Caco-2 (cell line): ENCODE measurements around the gene HDGFL1. TPM values are rescaled to one million over a fixed set of nuclear protein-coding genes. Genes with fewer than 3 reads are reported as not detected.

Experiments
- BruUV-seq: library from RNA; stranded (reverse); fragments of 400-500 nt; replicated peaks from 2 replicates; lab custom pipeline; 2021; lab: Mats Ljungman, UMichigan
- CTCF ChIA-PET: fragments of 300-600 bp; sonication (Branson Sonifier 250); formaldehyde crosslinking; loops from one replicate; lab custom pipeline; 2022; ENCODE audit warnings: antibody characterized with exemption; lab: Charles Lee
- POLR2A ChIA-PET: fragments of 300-600 bp; sonication (Branson Sonifier 250); formaldehyde crosslinking; loops from one replicate; lab custom pipeline; 2022; ENCODE audit warnings: antibody characterized with exemption; lab: Charles Lee
- DNase-seq, 2 experiments: peaks; one replicate each; pipeline versions ENCODE4 v3.0.0 to v3.0.0-alpha.2; 2020 to 2022
- H3K27me3 ChIP-seq: replicated peaks from 2 replicates; pipeline ENCODE4 v1.6.0; 2011; ENCODE audit warnings: low read length; ENCODE audit not compliant: control insufficient read depth, insufficient read depth
- H3K36me3 ChIP-seq: 2 replicates; pipeline ENCODE4 v1.5.1; 2011; ENCODE audit warnings: low read length; ENCODE audit not compliant: control insufficient read depth, insufficient read depth
- H3K4me1 ChIP-seq: fragments of 250-450 bp; sonication (Bioruptor Pico); 2 replicates; pipeline ENCODE4 v1.5.1; 2020; ENCODE audit warnings: mild to moderate bottlenecking
- H3K4me3 ChIP-seq: 2 replicates; pipeline ENCODE4 v1.5.1; 2011; ENCODE audit warnings: low read depth, mild to moderate bottlenecking, control low read depth, low read length
- H3K9me3 ChIP-seq: fragments of 250-450 bp; sonication (Bioruptor Pico); 2 replicates; pipeline ENCODE4 v1.5.1; 2020; ENCODE audit warnings: mild to moderate bottlenecking, moderate library complexity
- H3K27ac Mint-ChIP-seq: one replicate; pipeline ENCODE4 v1.8.0; 2022; ENCODE audit warnings: mixed read lengths; ENCODE audit not compliant: unreplicated experiment
- H3K27me3 Mint-ChIP-seq: one replicate; pipeline ENCODE4 v1.8.0; 2022; ENCODE audit warnings: mixed read lengths; ENCODE audit not compliant: insufficient read depth, unreplicated experiment
- H3K36me3 Mint-ChIP-seq: one replicate; pipeline ENCODE4 v1.8.0; 2022; ENCODE audit warnings: mild to moderate bottlenecking, mixed read lengths; ENCODE audit not compliant: insufficient read depth, unreplicated experiment
- H3K4me1 Mint-ChIP-seq: one replicate; pipeline ENCODE4 v1.8.0; 2022; ENCODE audit warnings: low read depth, mixed read lengths; ENCODE audit not compliant: unreplicated experiment
- H3K4me3 Mint-ChIP-seq: one replicate; pipeline ENCODE4 v1.8.0; 2022; ENCODE audit warnings: mild to moderate bottlenecking, moderate library complexity, mixed read lengths; ENCODE audit not compliant: unreplicated experiment
- H3K9me3 Mint-ChIP-seq: one replicate; pipeline ENCODE4 v1.8.0; 2022; ENCODE audit warnings: mixed read lengths; ENCODE audit not compliant: unreplicated experiment
- intact Hi-C: fragments of 100-400 bp; cut with micrococcal nuclease; formaldehyde crosslinking; loops from one replicate; pipeline ENCODE4 v1.10.0; 2022; ENCODE audit not compliant: unreplicated experiment
- total RNA-seq: library from RNA; stranded (reverse); gene quantifications from 2 replicates; pipeline ENCODE4 v1.2.3, GENCODE V29; 2022
- TF ChIP-seq, protein P1 (sequence below), 2 experiments: fragments of 200-600 bp in 1 of 2; IDR thresholded peaks; 1 replicate in 1 of 2; 2 replicates in 1 of 2; pipeline versions ENCODE4 v1.5.1 to v1.8.0; 2011 to 2022; ENCODE audit warnings: antibody characterized with exemption in 1 of 2, control low read depth in 1 of 2, inconsistent platforms in 1 of 2, low read depth in 1 of 2, low read length in 1 of 2, mild to moderate bottlenecking in 1 of 2, moderate library complexity in 1 of 2; ENCODE audit not compliant: insufficient read depth in 1 of 2, severe bottlenecking in 1 of 2, unreplicated experiment in 1 of 2

The HDGFL1 gene
- total RNA-seq, 1 experiment from 2014 or later: not detected

DNA sequence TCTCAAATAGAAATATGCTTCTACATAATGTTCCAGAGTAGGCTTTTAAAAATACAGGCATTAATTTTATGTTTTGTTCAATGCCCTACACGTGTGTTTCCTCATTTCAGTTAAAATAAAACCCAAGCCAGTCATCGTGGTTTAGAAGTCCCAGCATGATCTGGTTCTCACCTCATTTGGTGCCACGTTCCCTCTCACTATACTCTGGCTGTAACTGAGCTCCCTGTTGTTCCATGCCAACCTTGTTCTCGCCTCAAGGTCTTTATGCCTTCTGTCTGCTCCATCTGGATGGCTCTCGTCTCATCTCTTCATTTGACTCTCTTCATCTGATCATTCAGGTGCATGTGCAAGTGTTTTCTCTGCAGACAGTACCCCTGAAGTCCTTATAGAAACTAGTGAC lies 32.6 kb downstream of the HDGFL1 start:
- peaks cover 5% of the 10 kb centered on the region; the same call in 1 of the 2 replicates for H3K9me3 ChIP-seq
- DNase-seq: no peak
- POLR2A ChIA-PET: no interaction called here
- H3K4me1 ChIP-seq: peaks cover 7% of the 10 kb centered on the region
- intact Hi-C loops: no loop called here
- no peaks in the 10 kb centered on the region for H3K36me3 Mint-ChIP-seq
- no peak overlapping the region for H3K4me3 Mint-ChIP-seq
- H3K4me3 ChIP-seq: no peak overlapping the region
- no peaks in the 10 kb centered on the region for H3K36me3 ChIP-seq
- CTCF ChIA-PET: no interaction called here
- BruUV-seq: no TSS peak
- peaks cover 12% of the 10 kb centered on the region for H3K9me3 Mint-ChIP-seq
- TF ChIP-seq, protein P1, sequence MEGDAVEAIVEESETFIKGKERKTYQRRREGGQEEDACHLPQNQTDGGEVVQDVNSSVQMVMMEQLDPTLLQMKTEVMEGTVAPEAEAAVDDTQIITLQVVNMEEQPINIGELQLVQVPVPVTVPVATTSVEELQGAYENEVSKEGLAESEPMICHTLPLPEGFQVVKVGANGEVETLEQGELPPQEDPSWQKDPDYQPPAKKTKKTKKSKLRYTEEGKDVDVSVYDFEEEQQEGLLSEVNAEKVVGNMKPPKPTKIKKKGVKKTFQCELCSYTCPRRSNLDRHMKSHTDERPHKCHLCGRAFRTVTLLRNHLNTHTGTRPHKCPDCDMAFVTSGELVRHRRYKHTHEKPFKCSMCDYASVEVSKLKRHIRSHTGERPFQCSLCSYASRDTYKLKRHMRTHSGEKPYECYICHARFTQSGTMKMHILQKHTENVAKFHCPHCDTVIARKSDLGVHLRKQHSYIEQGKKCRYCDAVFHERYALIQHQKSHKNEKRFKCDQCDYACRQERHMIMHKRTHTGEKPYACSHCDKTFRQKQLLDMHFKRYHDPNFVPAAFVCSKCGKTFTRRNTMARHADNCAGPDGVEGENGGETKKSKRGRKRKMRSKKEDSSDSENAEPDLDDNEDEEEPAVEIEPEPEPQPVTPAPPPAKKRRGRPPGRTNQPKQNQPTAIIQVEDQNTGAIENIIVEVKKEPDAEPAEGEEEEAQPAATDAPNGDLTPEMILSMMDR (IDR thresholded peaks at IDR 0.05; ENCODE audit: insufficient read depth in 1 of 2, low read depth in 1 of 2, low read length in 1 of 2, severe bottlenecking in 1 of 2, unreplicated experiment in 1 of 2): no peak
- H3K4me1 Mint-ChIP-seq: peaks cover 5% of the 10 kb centered on the region
- no peaks in the 10 kb centered on the region for H3K27me3 Mint-ChIP-seq
- no peak overlapping the region for H3K27ac Mint-ChIP-seq
- H3K27me3 ChIP-seq: no peaks in the 10 kb centered on the region

DNA sequence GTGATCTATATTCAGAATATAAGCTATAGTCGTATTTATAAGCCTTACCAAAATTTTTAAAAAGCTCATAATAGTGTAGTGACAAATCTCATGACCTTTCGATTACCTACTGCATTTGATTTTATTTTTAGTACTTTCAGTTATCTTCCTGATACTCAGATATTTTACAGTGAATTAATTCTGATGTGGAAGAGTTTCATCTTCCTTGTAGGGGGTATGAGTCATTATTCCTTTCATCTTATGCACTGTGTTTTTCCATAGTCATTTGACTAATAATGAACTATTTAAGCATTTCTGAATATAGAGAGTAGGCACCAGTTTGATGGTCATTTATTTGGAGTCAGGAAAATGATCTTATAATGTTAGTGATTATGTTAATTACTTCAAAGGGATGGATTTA lies 36.4 kb downstream of the HDGFL1 start:
- Mint-ChIP-seq H3K27me3 (no peaks in the 10 kb centered on the region), H3K9me3 (peaks cover 12% of the 10 kb centered on the region), H3K27ac (no peak overlapping the region), H3K36me3 (no peaks in the 10 kb centered on the region), H3K4me1 (no peaks in the 10 kb centered on the region), H3K4me3 (no peak overlapping the region)
- ChIA-PET POLR2A (no interaction called here), CTCF (no interaction called here)
- no peaks in the 10 kb centered on the region for H3K4me1 ChIP-seq
- TF ChIP-seq, protein P1 (IDR thresholded peaks at IDR 0.05; ENCODE audit: insufficient read depth in 1 of 2, low read depth in 1 of 2, low read length in 1 of 2, severe bottlenecking in 1 of 2, unreplicated experiment in 1 of 2): no peak
- DNase-seq: no peak
- intact Hi-C loops: no loop called here
- H3K9me3 ChIP-seq: peaks cover 5% of the 10 kb centered on the region; the same call in 1 of the 2 replicates
- no TSS peak for BruUV-seq
- no peaks in the 10 kb centered on the region for H3K36me3 ChIP-seq
- no peaks in the 10 kb centered on the region for H3K27me3 ChIP-seq
- H3K4me3 ChIP-seq: no peak overlapping the region

DNA sequence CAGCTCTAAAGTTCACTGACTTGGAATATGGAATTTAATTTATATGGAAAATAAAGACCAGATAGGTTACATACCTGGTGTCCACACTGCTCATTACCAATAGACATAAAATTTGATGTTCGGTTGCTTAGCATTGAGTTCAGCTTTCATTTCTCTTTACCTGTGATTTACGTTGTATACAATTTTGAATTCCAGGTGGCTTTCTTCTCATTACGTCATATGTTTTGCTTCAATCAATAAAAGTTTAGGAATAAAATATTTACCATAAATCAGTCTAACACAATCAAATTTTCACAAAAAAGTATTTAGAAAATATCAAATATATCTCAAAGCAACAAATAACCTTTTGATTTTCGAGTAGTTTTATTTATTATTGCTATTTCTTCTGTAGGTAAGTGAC lies 40.8 kb downstream of the HDGFL1 start:
- Mint-ChIP-seq H3K27me3 (no peaks in the 10 kb centered on the region), H3K27ac (no peak overlapping the region), H3K9me3 (no peaks in the 10 kb centered on the region), H3K4me3 (no peak overlapping the region), H3K36me3 (no peaks in the 10 kb centered on the region), H3K4me1 (no peaks in the 10 kb centered on the region)
- CTCF ChIA-PET: no interaction called here
- no peaks in the 10 kb centered on the region for H3K36me3 ChIP-seq
- H3K4me3 ChIP-seq: no peak overlapping the region
- BruUV-seq: no TSS peak
- no peaks in the 10 kb centered on the region for H3K9me3 ChIP-seq
- TF ChIP-seq, protein P1 (IDR thresholded peaks at IDR 0.05; ENCODE audit: insufficient read depth in 1 of 2, low read depth in 1 of 2, low read length in 1 of 2, severe bottlenecking in 1 of 2, unreplicated experiment in 1 of 2): no peak
- DNase-seq: no peak
- intact Hi-C loops: no loop called here
- no peaks in the 10 kb centered on the region for H3K4me1 ChIP-seq
- POLR2A ChIA-PET: no interaction called here
- no peaks in the 10 kb centered on the region for H3K27me3 ChIP-seq
